NCI-H526 (cell line): ENCODE results near the gene CCL19.

ENCODE experiments used
- DNase-seq, 2 experiments: peaks; one replicate each; lab custom pipeline; 2025; lab: John Stamatoyannopoulos, UW

Gene CCL19

GRCh38 chr9:34694811-34695210 lies 3.7 kb upstream of the CCL19 start:
- DNase-seq: no peak

GRCh38 chr9:34693560-34693959 lies 2.5 kb upstream of the CCL19 start:
- no peak for DNase-seq

- DNase-seq: no peak
These were observed 850 bp upstream of the CCL19 start for GRCh38 chr9:34691936-34692315.

- DNase-seq: no peak
These were observed 1.6 kb downstream of the CCL19 start for GRCh38 chr9:34689512-34689911.

GRCh38 chr9:34689116-34689470 lies 2.0 kb downstream of the CCL19 start:
- DNase-seq: no peak

- DNase-seq: no peak
These were observed 2.6 kb downstream of the CCL19 start for GRCh38 chr9:34688329-34689115.

- no peak for DNase-seq
These were observed 3.6 kb downstream of the CCL19 start for GRCh38 chr9:34687276-34688030.

GRCh38 chr9:34686732-34687131 lies 4.3 kb downstream of the CCL19 start:
- DNase-seq: no peak

- DNase-seq: no peak
These were observed 4.8 kb downstream of the CCL19 start for GRCh38 chr9:34686231-34686630.

- DNase-seq: no peak
These were observed 5.5 kb downstream of the CCL19 start for GRCh38 chr9:34685591-34685990.

GRCh38 chr9:34684816-34685215 lies 6.3 kb downstream of the CCL19 start:
- DNase-seq: no peak

- no peak for DNase-seq
These were observed 6.9 kb downstream of the CCL19 start for GRCh38 chr9:34684145-34684544.

GRCh38 chr9:34675869-34676268 lies 15.2 kb downstream of the CCL19 start:
- DNase-seq: no peak

GRCh38 chr9:34675048-34675714 lies 15.9 kb downstream of the CCL19 start:
- DNase-seq: peak; percentile 60 to 91

GRCh38 chr9:34674440-34674839 lies 16.6 kb downstream of the CCL19 start:
- DNase-seq: no peak

GRCh38 chr9:34671307-34671706 lies 19.8 kb downstream of the CCL19 start:
- DNase-seq: no peak

GRCh38 chr9:34669809-34670562 lies 21.1 kb downstream of the CCL19 start:
- no peak for DNase-seq

GRCh38 chr9:34665381-34666250 lies 25.5 kb downstream of the CCL19 start:
- DNase-seq: peak; percentile 76 to 96

GRCh38 chr9:34665067-34665380 lies 26.1 kb downstream of the CCL19 start:
- no peak for DNase-seq

GRCh38 chr9:34664281-34665066 lies 26.6 kb downstream of the CCL19 start:
- peak; percentile 56 to 82 for DNase-seq

GRCh38 chr9:34663303-34663605 lies 27.8 kb downstream of the CCL19 start:
- no peak for DNase-seq
